Peyer's patch (tissue), 4 donors: ENCODE results near the gene ISL1. TPM values are rescaled to one million over a fixed set of nuclear protein-coding genes. Genes with fewer than 3 reads are reported as not detected.

Source experiments
- DNase-seq, 3 donors: peaks; one replicate each; pipeline ENCODE4 v3.0.0-alpha.2; 2017 to 2019
- H3K27ac ChIP-seq, 4 donors: fragments of 200-600 bp; sonication (generic); one replicate each; pipeline ENCODE4 v1.5.1; 2016 to 2019
- H3K27me3 ChIP-seq, 2 donors: fragments of 200-600 bp; sonication (generic); one replicate each; pipeline ENCODE4 v1.5.1; 2019
- H3K36me3 ChIP-seq, 3 donors: fragments of 200-600 bp; sonication (generic); one replicate each; pipeline ENCODE4 v1.5.1; 2016 to 2019
- H3K4me1 ChIP-seq, 4 donors: fragments of 200-600 bp; sonication (generic); one replicate each; pipeline ENCODE4 v1.5.1; 2016 to 2019
- H3K4me3 ChIP-seq, 4 donors: fragments of 200-600 bp; sonication (generic); 1 replicate in 3 of 4; 2 replicates in 1 of 4; pipeline ENCODE4 v1.5.1; 2016 to 2019; ENCODE audit warnings: mild to moderate bottlenecking in 1 of 4
- H3K9me3 ChIP-seq, 4 donors: fragments of 200-600 bp; sonication (generic); one replicate each; pipeline ENCODE4 v1.5.1; 2016 to 2019; ENCODE audit warnings: mild to moderate bottlenecking in 1 of 4
- POLR2A ChIP-seq, 2 donors: fragments of 450-650 bp; IDR thresholded peaks; one replicate each; pipeline ENCODE4 v1.5.1; 2017; ENCODE audit warnings: antibody characterized with exemption in 2 of 2, mild to moderate bottlenecking in 2 of 2, moderate library complexity in 2 of 2
- total RNA-seq, 4 donors: library from RNA; depleted of rRNA; stranded (reverse); fragments of >200 nt; gene quantifications; one replicate each; pipeline ENCODE4 v1.1.0, GENCODE V29; 2016
- TF ChIP-seq, protein P1 (sequence below), 6 experiments: fragments of 450-650 bp in 4 of 6; fragments of 200-600 bp in 2 of 6; sonication (generic) in 1 of 6; IDR thresholded peaks; one replicate each; pipeline ENCODE4 v1.5.1; 2017 to 2019; ENCODE audit warnings: antibody characterized with exemption in 6 of 6, mild to moderate bottlenecking in 3 of 6, moderate library complexity in 1 of 6

The ISL1 gene
- total RNA-seq, 4 donors from 2014 or later, result 0.53 to 2.3 (median 0.76) TPM; not detected in 1

DNA sequence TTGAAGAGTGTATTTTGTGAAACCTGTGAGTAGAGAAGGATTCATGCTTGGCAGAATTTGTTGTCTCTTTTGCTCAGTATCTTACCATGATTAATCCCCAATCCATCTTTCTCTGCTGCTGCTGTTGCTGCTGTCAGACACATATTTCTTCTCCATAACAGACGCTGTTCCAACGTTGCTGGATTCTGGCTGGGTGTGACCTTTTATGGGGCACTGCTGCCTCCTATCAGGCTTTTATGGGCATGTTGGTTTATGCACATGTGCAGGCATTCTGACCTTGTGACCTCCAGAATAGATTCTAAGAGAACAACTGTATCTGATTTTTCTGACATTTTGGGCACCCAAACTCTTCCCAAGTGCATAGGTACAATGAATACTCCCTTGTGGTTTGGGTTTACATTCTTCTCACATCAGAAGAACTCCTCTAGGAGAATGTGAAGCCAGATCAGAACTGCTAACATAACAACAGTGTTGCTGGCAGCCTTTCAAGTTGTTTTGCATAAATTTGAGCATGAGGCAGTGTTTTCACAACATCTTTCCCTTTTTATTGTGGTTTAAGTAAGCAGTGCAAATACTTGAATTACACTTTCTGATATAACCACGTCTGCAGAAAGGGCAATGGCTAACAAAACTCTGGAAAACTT is 9.2 kb upstream of the ISL1 start:
- H3K9me3 ChIP-seq, result no peaks in the 10 kb centered on the region
- TF ChIP-seq, protein P1, sequence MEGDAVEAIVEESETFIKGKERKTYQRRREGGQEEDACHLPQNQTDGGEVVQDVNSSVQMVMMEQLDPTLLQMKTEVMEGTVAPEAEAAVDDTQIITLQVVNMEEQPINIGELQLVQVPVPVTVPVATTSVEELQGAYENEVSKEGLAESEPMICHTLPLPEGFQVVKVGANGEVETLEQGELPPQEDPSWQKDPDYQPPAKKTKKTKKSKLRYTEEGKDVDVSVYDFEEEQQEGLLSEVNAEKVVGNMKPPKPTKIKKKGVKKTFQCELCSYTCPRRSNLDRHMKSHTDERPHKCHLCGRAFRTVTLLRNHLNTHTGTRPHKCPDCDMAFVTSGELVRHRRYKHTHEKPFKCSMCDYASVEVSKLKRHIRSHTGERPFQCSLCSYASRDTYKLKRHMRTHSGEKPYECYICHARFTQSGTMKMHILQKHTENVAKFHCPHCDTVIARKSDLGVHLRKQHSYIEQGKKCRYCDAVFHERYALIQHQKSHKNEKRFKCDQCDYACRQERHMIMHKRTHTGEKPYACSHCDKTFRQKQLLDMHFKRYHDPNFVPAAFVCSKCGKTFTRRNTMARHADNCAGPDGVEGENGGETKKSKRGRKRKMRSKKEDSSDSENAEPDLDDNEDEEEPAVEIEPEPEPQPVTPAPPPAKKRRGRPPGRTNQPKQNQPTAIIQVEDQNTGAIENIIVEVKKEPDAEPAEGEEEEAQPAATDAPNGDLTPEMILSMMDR (IDR thresholded peaks at IDR 0.05), result peak in 1 of 6 experiments; percentile 7
- TF ChIP-seq POLR2A (IDR thresholded peaks at IDR 0.05), result no peak
- peaks cover 0 to 8% (median 0%) of the 10 kb centered on the region in 4 donors for H3K4me1 ChIP-seq
- no peak overlapping the region for H3K4me3 ChIP-seq
- no peaks in the 10 kb centered on the region for H3K36me3 ChIP-seq
- no peak overlapping the region for H3K27ac ChIP-seq
- DNase-seq, result no peak
- H3K27me3 ChIP-seq, result no peaks in the 10 kb centered on the region

DNA sequence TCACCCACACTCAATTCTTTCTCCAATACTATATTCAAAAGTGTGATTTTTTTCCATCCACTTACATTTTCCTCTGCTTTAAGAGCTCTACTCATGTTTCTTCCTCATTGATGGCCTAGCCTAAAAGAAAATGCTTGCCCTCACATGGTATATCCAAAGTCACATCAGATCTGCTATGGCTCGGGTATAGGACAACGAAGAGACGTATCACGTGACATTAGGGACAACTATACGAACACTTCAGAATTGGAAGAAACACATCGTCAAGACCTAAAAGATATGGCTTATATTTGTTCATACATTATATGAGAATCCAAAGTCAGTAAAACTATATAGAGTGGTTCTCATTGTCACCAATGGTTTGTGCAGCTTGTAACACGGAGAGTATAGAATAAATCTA is 8.2 kb upstream of the ISL1 start:
- peaks cover 0 to 9% of the 10 kb centered on the region in 2 donors for H3K27me3 ChIP-seq
- peaks cover 0 to 8% (median 0%) of the 10 kb centered on the region in 4 donors for H3K4me1 ChIP-seq
- no peaks in the 10 kb centered on the region for H3K9me3 ChIP-seq
- DNase-seq, result no peak
- no peaks in the 10 kb centered on the region for H3K36me3 ChIP-seq
- no peak for TF ChIP-seq POLR2A (IDR thresholded peaks at IDR 0.05)
- TF ChIP-seq, protein P1 (IDR thresholded peaks at IDR 0.05), result no peak
- no peak overlapping the region for H3K4me3 ChIP-seq
- H3K27ac ChIP-seq, result no peak overlapping the region

DNA sequence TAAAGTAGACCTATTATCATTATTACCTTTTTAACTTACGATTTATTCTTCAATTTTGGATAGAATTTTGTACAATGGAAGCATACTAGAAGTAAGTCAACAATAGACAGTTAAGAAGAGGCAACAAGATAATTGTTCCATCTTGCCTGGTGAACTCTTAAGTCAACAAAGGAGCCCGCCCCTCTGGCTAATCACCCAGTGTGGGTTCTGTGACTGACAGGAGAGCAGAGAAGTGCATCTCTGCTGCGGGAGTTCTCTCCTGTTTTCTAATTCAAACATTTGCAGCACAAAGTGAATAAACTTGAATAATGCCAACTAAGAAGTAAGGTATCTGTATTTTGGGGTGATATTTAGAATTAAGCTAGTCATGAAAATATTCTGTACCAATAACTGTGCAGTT is 6.7 kb upstream of the ISL1 start:
- no peak overlapping the region for H3K27ac ChIP-seq
- H3K27me3 ChIP-seq, result peaks cover 0 to 9% of the 10 kb centered on the region in 2 donors
- no peak for DNase-seq
- H3K4me3 ChIP-seq, result no peak overlapping the region
- H3K9me3 ChIP-seq, result no peaks in the 10 kb centered on the region
- H3K36me3 ChIP-seq, result no peaks in the 10 kb centered on the region
- H3K4me1 ChIP-seq, result peaks cover 0 to 8% (median 0%) of the 10 kb centered on the region in 4 donors
- TF ChIP-seq, protein P1 (IDR thresholded peaks at IDR 0.05), result no peak
- TF ChIP-seq POLR2A (IDR thresholded peaks at IDR 0.05), result no peak

DNA sequence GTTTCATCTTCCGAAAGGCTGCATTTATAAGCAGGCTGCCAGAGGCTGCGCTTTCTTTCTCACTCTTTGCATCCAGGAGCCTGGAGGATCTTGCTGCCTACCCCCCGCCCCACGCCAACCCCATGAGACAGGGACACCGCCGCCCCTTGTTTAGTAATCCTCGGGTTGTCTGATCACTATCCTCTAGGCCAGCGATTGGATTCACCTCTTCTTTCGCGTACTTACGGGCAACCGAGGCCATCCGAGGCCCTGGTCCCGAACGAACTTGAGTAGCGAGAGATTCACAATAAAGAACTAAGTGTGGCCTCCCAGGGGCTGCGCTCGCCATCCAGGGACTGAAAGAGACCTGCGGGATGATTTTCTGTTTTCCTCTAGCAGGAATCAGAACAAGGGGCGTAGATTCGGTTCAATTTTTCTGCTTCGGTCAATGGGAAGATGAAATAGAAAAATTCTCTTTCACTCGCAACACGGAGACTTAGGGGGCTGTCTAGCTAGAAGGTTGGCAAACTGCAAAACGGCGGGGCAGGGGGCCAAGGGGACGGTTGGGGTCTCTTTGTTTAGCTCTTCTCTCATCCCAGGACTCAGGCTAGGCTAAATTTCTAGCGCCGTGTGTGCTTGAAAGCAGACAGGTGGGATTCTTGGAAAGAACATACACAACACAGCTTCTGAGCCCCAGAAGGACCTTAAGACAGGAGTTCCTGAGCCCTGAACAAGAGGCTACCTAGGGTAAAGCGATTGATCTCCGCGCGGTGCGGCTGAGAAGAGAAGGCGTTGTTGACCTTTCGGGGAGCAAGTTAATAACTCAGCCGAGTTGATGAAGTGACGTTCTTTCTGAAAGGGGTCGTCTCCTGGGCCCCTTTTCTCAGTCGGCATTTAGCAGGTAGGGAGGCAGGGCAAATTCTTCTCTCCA is 5.8 kb upstream of the ISL1 start:
- H3K9me3 ChIP-seq, result no peaks in the 10 kb centered on the region
- no peak for DNase-seq
- H3K4me3 ChIP-seq, result no peak overlapping the region
- TF ChIP-seq POLR2A (IDR thresholded peaks at IDR 0.05), result no peak
- TF ChIP-seq, protein P1 (IDR thresholded peaks at IDR 0.05), result no peak
- peaks cover 0 to 13% of the 10 kb centered on the region in 2 donors for H3K27me3 ChIP-seq
- no peaks in the 10 kb centered on the region for H3K36me3 ChIP-seq
- H3K27ac ChIP-seq, result no peak overlapping the region
- peaks cover 0 to 10% (median 0%) of the 10 kb centered on the region in 4 donors for H3K4me1 ChIP-seq

DNA sequence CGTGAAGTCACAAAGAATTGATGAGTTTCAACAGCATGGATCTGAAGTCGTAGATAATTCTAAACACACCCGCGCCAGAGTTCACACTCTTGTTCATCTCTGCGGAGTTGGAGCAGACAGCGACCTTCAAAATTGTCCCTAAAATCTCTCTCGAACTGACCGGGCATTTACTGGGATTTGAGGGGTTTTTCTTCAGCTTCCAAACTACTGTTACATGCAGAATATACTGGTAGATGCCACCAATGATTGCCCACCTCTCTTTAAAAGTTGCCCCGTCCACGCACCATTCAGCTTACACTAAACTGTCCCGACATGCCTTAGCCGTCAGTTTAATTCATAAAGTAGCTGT is 5.2 kb upstream of the ISL1 start:
- no peaks in the 10 kb centered on the region for H3K9me3 ChIP-seq
- no peak overlapping the region for H3K27ac ChIP-seq
- no peak overlapping the region for H3K4me3 ChIP-seq
- no peak for TF ChIP-seq POLR2A (IDR thresholded peaks at IDR 0.05)
- TF ChIP-seq, protein P1 (IDR thresholded peaks at IDR 0.05), result no peak
- no peaks in the 10 kb centered on the region for H3K36me3 ChIP-seq
- peaks cover 0 to 16% (median 0%) of the 10 kb centered on the region in 4 donors for H3K4me1 ChIP-seq
- no peak for DNase-seq
- peaks cover 0 to 16% of the 10 kb centered on the region in 2 donors for H3K27me3 ChIP-seq
